AG08396 (cell line): ENCODE results near the gene IFT74.
"Not testable (repeated sequence)": the region's sequence is repeated elsewhere in the genome, so short reads cannot be mapped to it uniquely, and the experiment has no call there.

Source experiments
- DNase-seq: peaks from one replicate; pipeline ENCODE4 v3.0.0; 2012; ENCODE audit warnings: low spot score, mixed read lengths

IFT74 gene

DNA sequence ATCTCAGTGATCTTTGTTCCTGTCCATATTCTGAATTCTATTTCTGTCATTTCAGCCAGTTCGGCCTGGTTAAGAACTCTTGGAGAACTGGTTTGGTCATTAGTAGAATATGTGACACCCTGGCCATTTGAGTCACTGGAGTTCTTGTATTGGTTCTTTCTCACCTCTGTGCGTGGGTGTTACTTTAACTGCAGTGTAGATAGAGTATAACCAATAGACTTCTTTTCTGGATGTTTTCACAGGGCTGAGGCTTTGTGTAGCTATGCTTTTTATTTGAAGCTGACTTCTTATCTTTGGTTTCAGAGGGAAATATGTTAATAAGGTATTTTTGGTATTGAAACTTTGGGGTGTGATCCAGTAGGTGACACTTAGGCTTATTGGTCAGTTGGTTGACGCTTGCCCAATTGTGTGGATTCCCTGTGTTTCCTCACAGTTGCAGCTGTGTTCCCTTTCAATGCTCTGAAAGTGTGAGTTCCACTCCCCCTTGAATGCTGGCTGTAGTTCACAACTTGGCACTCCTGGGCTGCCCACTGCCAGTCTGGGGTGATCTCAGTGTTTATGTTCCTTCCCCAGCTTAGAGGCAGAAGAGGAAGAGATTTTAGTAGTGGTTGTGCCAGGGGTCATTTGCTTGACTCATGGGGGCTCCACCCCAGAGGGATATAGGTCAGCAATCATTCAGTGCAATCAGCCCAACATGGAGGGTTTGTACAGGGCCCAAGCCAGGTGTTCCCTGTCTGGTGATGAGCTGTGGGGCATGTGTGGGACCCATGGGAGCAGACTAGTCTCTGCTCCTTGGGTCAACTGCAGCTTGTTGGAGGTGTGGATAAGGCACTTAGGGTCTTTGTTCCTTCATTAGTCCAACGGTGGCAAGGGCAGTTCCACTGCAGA, 117.9 kb downstream of the IFT74 start:
- DNase-seq: no peak

DNA sequence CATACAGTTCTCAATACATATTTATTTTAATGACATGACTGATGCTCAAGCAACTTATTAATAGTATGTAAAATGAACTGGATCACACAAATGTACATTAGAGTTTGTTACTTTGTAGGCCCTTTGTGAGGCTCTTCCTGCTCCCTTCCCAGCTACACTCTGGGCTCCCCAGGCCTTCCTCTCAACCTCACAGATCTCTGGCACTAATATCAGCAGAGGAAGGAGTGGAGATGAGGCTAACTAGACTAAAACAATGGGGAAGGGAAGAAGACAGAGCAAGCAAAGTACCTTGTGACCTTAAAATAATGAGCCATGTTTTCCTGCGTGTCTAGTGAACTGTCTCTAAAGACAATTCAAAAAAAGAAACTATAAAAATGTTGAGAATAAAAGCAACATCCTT, 122.5 kb downstream of the IFT74 start:
- no peak for DNase-seq

GRCh38 chr9:27085456-27085855, 129.2 kb downstream of the IFT74 start:
- no peak for DNase-seq

DNA sequence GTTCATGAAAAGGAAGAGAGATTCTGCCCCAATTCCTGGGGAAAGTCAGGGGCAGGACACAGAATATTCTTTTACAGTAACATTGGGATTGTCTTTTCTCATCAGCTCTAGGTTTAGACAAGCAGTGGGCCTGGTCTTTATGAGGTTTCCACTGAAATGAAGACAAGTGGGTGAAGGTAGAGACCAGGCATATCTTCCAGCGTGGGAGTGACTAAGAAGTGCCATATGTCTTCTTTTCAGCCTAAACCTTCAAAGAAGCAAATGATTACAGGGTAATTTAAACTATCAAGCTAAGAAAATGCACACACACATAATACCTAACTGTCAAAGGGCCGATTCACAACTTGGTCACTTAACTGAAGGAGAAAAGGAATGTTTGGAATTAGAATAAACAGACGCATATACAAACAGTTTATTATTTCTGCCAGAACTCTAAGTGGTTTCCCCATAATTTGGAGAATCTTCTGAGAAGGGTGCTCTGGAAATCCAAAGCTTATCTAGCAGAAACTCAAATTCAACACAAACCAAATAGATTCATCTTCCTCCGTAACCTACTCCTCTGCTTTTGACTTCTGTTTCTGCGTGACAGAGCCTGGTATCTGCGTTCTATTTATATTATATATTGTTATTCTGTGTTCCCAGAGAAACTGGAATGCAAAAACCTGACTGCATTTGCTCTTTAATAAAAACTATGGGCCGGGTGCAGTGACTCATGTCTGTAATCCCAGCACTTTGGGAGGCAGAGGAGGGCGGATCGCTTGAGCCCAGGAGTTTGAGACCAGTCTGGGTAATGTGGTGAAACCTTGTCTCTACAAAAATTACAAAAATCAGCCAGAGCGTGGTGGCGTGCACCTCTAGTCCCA, 130.8 kb downstream of the IFT74 start:
- peak; percentile 58 for DNase-seq

DNA sequence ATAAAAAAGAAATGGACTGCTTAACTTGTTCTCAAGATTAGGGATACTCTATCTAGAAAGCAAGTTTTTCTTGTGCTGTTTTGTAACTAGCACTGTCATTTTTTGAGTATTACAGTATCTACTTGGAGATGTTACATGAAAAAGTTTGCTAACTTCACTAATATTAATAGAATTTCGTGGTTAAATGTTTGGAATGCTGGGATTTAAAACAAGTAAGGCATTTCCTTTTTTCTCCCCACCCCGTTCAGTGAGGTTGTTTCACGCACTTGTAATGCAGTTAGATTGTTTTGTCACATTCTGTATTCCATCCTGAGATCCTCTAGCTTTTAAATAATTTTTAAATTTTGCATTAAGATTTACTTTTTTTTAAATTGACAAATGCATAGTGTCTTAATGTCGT, 132.8 kb downstream of the IFT74 start:
- DNase-seq: peak; percentile 50

DNA sequence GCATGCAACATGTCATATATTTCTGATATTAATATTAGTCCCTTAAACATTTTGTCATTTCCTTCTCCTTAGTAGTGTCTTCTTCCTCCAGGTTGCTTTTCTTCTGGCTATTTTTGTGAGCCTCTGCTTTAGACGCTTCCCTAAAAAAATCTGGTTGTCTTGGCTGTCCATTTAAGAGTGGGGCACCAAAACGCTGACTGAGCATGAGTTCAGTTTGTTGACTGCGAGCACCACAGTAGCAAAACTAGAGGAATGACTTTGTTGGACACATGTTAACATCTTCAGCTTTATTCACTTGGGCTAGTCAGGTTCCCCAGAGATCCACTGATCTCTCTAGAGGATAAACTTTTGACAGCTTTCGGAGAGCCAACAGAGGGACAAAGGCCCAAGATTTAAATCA, 133.5 kb downstream of the IFT74 start:
- no peak for DNase-seq

- no peak for DNase-seq
These were observed 134.0 kb downstream of the IFT74 start for GRCh38 chr9:27090231-27090630.

DNA sequence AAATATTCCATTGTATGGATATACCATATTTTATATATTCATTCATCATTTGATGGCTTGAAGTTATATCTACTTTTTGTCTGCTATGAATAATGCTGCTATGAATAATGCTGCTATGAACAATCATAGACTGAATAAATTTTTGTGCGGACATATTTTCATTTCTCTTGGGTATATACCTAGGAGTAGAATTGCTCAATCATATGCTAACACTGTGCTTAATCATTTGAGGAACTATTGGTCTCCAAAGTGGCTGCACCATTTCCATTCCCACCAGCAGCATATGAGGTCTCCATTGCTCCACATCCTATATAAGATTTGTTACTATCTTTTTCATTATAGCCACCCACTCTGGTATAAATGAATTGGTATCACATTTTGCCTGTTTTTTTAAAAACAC, 134.5 kb downstream of the IFT74 start:
- no peak for DNase-seq

DNA sequence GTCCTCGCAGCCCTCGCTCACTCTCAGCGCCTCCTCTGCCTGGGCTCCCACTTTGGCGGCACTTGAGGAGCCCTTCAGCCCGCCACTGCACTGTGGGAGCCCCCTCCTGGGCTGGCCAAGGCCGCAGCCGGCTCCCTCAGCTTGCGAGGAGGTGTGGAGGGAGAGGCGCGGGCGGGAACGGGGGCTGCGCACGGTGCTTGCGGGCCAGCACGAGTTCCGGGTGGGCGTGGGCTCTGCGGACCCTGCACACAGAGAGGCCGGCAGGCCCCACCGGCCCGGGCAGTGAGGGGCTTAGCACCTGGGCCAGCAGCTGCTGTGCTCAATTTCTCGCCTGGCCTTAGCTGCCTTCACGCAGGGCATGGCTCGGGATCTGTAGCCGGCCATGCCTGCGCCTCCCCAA, 136.3 kb downstream of the IFT74 start:
- not testable (repeated sequence) for DNase-seq

GRCh38 chr9:27093384-27094067, 137.3 kb downstream of the IFT74 start:
- DNase-seq: not testable (repeated sequence)

DNA sequence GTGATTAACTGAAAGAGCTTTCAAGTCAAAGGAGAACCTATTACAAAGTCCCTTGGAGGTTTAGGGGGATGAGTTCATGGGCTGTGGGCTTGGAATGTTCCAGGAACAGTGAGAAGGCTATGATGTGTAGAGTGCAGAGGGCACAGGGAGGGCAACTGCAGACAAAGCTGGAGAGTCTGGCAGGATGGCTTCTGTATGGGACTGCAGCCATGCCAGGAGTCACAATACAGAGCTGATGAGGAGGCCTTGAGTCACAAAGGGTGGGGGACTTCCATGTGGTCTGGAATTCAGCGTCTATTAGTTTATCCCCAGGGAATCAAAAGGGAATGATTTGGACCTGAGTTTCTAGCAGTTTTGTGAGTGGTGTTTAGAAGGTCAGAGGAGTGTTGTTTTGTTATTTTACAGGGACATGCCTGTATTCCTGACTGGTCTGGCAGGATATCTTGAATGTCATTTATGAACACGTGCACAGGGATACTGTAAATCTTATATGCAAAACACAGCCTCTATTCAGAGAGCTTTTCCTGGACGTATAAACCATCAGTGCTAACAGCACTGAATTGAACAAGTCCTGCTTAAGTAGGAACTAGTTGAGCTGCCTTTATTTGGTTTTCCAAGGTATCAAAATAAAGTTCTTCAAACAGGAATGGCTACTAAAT, 138.6 kb downstream of the IFT74 start:
- DNase-seq: peak; percentile 67

DNA sequence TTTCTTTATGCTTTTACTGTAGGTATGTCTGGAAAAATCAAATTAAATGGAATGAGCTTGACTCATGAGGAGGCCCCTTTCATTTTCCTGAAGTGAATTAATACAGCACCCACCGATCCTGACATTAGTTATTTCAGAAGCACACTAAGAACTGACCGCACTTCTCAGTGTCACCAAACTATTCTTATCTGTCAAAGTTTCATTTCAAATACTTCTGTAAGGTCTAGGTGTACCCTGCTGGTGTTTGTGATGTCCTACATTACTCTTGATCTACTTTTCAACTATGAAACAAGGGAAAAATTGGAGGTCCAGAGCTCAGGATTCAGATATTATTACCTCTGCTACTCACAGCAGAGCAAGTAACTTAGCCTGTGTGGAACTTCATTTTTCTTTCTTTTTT, 151.0 kb downstream of the IFT74 start:
- DNase-seq: no peak

DNA sequence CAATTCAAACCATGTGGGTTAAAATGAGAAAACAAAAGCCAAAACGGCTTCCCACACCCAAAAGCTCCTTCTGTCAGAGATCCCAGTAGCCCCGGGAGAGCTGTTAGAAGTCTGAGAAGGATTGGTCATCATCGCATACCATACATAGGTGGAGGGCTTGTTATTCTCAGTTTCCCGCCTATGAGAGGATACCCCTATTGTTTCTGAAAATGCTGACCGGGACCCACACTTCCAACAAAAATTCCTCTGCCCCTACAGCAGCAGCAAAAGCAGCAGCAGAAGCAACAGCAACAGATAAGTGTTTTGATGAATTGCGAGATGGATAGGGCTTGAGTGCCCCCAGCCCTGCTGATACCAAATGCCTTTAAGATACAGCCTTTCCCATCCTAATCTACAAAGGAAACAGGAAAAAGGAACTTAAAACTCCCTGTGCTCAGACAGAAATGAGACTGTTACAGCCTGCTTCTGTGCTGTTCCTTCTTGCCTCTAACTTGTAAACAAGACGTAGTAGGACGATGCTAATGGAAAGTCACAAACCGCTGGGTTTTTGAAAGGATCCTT, 152.8 kb downstream of the IFT74 start, which contains the start of gene TEK:
Gene TEK (plus strand): TSS at position 245 of the 561 bp plus-strand sequence. CDS start 366 bp downstream, outside the sequence.
- DNase-seq: no peak

GRCh38 chr9:27109621-27110020, 153.4 kb downstream of the IFT74 start:
- DNase-seq: no peak

- no peak for DNase-seq
These were observed 154.0 kb downstream of the IFT74 start for GRCh38 chr9:27110181-27110580.

DNA sequence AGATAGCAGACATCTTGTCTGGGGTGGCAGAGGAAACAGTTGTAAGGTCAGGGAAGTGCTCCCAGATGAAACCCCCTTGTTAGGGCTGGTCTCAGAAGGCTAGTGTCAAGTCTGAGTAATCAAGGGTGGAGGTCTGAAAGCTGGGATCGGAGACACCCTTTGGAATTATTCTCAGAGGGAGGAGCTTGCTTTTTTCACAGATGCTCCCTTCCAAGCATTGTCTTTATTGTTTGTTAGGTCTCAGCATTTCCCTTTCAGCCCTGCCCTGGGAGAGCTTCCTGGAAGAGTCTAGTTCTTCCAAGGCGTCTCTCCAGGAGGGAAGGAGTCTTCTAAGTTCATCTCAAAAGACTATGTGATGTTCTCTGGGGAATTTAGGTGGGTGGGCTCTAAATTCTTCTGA, 156.0 kb downstream of the IFT74 start:
- DNase-seq: no peak
